KOPT-K1 (cell line): ENCODE results near the gene RASSF4.

Experiments used
- H3K27ac ChIP-seq: fragments of 200-600 bp; sonication (generic); 2 replicates; pipeline ENCODE4 v1.5.1; 2016; ENCODE audit warnings: antibody characterized with exemption, mild to moderate bottlenecking, low read depth, low read length; ENCODE audit not compliant: poor library complexity, severe bottlenecking
- H3K36me3 ChIP-seq: fragments of 200-600 bp; sonication (generic); 2 replicates; pipeline ENCODE4 v1.5.1; 2017; ENCODE audit warnings: antibody characterized with exemption, mild to moderate bottlenecking, low read length, moderate library complexity; ENCODE audit not compliant: insufficient read depth
- H3K9me3 ChIP-seq: fragments of 200-600 bp; sonication (generic); 2 replicates; pipeline ENCODE4 v1.5.1; 2017; ENCODE audit warnings: antibody characterized with exemption, low read length, mild to moderate bottlenecking; ENCODE audit not compliant: insufficient read depth, poor library complexity, severe bottlenecking

RASSF4 gene

DNA sequence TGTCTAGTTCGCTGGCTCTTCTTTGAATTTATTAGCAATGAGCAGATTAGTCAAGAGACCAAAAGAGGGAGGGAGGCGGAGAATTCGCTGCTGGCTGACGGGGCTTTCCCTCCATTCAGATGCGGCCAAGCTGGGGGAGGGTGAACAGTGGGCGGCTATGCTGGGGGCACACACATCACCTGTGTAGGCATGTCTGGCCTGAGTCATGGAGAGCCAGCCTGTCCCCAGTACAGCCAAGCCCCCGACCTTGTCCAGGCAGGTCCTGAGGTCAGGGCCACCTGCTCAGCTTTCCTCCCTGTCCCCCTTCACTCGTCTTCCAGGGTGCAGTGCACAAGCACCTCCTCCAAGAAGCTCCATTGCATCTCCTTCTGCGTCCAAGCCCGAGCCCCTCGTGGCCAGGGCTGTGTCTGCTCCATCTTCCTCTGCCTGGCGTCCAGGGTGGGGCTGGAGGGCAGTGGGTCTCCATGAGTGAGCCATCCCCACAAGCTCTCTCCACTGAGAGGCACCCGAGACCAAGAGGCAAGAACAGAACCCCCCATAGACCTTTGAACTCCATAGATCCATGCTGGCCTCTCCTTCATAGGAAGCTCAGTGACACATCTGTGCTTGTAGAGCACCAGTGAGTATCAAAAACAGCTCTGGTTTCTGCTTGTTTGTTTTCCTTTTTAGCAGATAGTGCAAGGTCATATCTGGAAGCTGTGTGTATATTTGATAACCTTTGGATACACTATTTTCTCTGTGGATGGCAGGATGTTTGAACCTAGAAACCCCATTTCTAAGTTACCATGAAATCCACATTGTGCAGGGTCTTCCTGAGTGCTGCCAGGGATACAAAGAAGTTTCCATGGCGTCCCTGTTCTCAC is 20.9 kb downstream of the RASSF4 start:
- Histone ChIP-seq H3K27ac (no peak overlapping the region), H3K36me3 (no peaks in the 10 kb centered on the region), H3K9me3 (no peaks in the 10 kb centered on the region)

GRCh38 chr10:44981172-44982113 is 21.8 kb downstream of the RASSF4 start:
- Histone ChIP-seq H3K36me3 (no peaks in the 10 kb centered on the region), H3K27ac (no peak overlapping the region), H3K9me3 (no peaks in the 10 kb centered on the region)

DNA sequence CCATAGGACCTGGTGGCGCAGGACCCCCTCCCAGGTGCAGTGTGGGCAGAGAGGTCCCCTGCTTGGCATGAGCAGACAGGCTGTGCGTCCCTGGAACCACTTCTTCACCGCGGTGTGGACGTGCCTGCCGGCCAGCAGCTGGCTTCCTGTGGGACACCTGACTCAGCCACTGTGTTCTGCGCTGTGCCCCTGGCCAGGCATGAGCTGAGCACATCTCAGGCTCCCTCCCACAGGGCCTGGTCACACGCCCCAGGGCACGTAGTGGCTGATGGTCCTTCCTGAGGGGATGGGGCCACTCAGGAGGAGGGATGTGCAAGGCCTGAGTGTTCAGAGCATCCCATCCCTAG is 22.5 kb downstream of the RASSF4 start:
- no peaks in the 10 kb centered on the region for H3K9me3 ChIP-seq
- H3K27ac ChIP-seq, result no peak overlapping the region
- no peaks in the 10 kb centered on the region for H3K36me3 ChIP-seq

DNA sequence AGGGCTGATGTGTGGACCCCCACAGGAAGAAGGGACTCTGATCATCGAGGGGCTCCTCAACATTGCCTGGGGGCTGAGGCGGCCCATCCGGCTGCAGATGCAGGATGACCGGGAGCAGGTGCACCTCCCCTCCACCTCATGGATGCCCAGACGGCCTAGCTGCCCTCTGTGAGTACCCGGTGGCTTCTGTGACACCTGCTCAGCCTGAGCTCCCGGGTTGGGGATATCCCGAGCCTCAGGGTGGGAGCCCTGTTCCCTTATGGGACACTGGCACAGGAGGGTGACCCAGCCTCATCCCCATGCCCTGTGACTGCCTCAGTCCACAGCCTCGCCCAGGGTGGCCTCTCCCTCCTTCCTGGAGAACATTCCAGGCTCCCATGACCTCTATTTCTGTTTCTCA is 22.9 kb downstream of the RASSF4 start:
- no peaks in the 10 kb centered on the region for H3K36me3 ChIP-seq
- no peaks in the 10 kb centered on the region for H3K9me3 ChIP-seq
- no peak overlapping the region for H3K27ac ChIP-seq

DNA sequence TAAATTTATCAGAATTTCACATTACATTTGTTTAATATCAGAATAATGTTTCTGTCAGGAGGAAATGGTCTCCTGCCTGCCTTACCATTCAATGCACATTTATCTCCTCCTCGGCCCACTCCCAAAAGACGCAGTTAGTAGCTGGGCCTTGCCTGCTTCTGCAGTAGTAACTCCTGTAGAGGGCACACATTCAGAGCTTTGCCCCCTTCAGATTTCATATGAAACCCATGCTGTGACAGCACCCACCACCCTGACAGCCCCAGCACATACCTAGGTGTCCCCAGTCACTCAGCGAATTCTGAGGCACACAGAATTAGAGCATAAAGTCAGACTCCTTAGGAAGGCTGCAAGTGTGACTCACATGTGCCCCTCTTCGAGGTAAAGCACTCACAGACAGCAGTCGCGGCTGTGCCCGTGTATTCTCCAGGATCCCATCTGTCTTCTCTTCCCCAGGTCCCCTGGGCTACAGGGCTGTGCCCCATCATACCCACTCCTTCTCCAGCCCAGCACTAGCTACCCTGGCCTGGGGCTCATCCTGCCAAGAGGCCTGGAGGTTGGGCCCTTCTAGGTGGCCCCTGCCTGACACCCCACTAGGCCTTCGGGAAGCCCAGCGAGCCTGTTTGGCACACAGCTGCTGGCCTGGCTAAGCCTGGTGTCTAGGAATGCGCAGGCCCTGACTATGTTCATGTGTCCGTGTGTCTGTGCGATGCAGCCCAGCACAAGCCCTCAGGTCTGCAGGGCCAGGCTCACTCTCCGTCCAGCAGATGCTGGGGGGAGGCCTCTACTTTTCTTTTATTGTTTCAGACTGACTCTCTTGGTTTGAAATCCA is 23.7 kb downstream of the RASSF4 start:
- no peak overlapping the region for H3K27ac ChIP-seq
- no peaks in the 10 kb centered on the region for H3K9me3 ChIP-seq
- H3K36me3 ChIP-seq, result no peaks in the 10 kb centered on the region

DNA sequence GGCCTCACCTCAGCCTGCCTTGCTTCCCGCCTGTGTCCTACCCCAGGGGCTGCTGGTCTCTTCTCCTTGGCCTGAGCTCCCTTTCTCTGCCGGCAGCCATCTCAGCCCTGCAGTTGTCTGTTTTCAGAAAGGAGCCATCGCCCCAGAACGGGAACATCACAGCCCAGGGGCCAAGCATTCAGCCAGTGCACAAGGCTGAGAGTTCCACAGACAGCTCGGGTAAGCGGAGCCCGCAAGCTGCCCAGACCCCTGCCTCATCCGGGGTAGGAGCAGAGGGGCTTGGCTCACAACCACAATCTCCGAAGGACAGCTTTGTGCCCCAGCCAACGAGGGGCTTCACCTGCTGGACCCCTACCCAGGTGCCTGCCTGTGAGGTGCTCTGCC is 24.3 kb downstream of the RASSF4 start:
- Histone ChIP-seq H3K27ac (no peak overlapping the region), H3K36me3 (no peaks in the 10 kb centered on the region)

GRCh38 chr10:44984671-44985101 is 25.1 kb downstream of the RASSF4 start:
- Histone ChIP-seq H3K9me3 (no peaks in the 10 kb centered on the region), H3K36me3 (no peaks in the 10 kb centered on the region), H3K27ac (no peak overlapping the region)

More for the DNA sequence above, 24.3 kb downstream of the RASSF4 start:
- no peaks in the 10 kb centered on the region for H3K9me3 ChIP-seq

DNA sequence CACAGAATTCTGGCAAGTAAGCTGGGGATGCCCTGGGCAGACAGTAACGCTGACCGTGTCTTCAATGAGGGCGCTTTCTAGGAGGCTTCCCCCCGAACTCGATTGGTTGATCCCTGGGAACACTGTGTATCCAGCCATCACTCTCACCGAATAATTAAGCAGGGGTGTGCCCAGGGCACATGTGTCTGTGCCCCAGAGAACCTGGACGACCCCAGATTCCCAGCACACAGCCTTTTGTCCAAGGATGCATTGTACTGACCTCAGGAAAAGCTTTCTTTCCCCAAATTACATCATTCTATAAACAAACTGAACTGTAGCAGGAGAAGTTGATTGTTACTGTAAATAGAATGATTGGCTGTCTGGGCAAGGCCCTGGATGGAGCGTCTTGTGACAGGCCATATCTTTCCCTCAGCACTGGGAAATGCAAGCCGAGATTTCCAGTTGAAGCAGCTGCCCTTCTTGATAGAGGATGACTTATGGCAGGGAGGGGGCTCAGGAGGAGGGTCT is 25.6 kb downstream of the RASSF4 start:
- Histone ChIP-seq H3K27ac (no peak overlapping the region), H3K9me3 (no peaks in the 10 kb centered on the region)

GRCh38 chr10:44986179-44986578 is 26.6 kb downstream of the RASSF4 start:
- no peak overlapping the region for H3K27ac ChIP-seq
- H3K36me3 ChIP-seq, result no peaks in the 10 kb centered on the region
- H3K9me3 ChIP-seq, result no peaks in the 10 kb centered on the region

More for the DNA sequence above, 25.6 kb downstream of the RASSF4 start:
- no peaks in the 10 kb centered on the region for H3K36me3 ChIP-seq

DNA sequence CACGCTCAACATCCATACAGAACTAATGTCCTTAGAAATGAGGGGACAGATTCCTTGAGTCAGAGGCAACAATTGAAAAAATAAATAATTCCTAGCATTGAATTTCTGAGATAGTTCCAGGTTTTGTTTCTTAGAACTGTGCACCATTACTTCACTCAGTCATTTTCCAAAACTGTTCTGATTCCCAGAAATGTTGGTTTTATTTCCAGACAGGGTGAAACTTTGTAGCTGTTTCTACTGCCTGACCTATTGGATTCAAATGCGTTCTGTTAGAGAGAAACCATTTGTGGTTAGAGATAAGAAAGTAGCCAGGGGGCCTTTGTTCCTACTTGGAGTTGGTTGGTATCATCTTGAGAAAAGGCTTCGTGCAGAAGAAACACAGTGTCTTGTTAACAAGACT is 27.1 kb downstream of the RASSF4 start:
- H3K9me3 ChIP-seq, result no peaks in the 10 kb centered on the region
- H3K27ac ChIP-seq, result no peak overlapping the region
- H3K36me3 ChIP-seq, result no peaks in the 10 kb centered on the region

DNA sequence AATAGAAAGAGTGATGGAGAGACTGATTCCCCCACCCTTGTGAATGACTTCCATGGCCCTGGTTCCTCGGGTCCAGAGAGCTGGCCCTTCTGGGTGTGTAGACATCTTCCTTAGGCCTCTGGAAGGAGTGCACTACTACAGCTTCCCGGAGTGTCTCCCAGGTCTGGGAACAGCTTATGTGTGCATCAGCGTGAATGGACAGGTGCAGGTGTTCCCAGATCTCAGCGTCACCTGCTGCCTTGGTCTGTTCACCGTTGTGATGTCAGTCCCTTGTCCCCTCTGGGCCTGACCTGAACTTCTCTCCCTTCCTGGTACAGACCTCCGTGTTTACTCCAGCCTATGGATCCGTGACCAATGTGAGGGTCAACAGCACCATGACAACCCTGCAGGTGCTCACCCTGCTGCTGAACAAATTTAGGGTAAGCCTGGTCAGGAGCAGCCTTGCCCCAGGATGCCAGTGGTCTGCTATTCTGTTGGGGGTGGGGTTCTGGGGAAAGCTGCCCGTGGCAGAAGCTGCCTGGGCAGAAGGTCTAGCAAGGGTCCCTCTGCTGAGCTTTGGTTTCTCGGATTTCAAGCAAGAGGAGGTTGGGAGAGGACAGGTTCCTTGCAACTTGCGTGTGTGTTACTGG is 29.5 kb downstream of the RASSF4 start:
- Histone ChIP-seq H3K36me3 (no peaks in the 10 kb centered on the region), H3K9me3 (no peaks in the 10 kb centered on the region), H3K27ac (no peak overlapping the region)

- H3K36me3 ChIP-seq, result no peaks in the 10 kb centered on the region
- no peak overlapping the region for H3K27ac ChIP-seq
- H3K9me3 ChIP-seq, result no peaks in the 10 kb centered on the region
These were observed 30.1 kb downstream of the RASSF4 start for GRCh38 chr10:44989597-44990301.

DNA sequence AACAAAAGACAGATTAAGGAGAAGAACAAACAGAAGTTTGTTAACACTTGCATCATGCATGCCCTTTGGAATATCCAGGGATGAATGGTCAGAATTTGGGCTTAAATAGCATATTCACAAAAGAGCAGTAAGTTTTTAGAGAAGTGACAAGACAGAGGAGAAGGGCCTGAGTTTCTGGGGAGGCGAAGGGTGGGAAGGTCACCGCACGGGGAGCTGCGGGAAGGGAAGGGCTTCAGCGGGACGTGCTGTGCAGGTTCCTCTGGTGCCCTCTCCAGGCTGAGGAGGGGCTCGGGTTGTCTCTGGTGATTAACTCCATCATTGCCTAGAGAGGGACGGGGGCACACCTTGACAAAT is 30.7 kb downstream of the RASSF4 start:
- Histone ChIP-seq H3K27ac (no peak overlapping the region), H3K36me3 (no peaks in the 10 kb centered on the region), H3K9me3 (no peaks in the 10 kb centered on the region)

- H3K27ac ChIP-seq, result no peak overlapping the region
These were observed 31.4 kb downstream of the RASSF4 start for GRCh38 chr10:44990965-44991364.

More at GRCh38 chr10:44990965-44991364, 31.4 kb downstream of the RASSF4 start:
- H3K9me3 ChIP-seq, result no peaks in the 10 kb centered on the region
- no peaks in the 10 kb centered on the region for H3K36me3 ChIP-seq
